GM23338 (cell line): ENCODE measurements around the gene PTCD2. TPM values are rescaled to one million over a fixed set of nuclear protein-coding genes. Genes with fewer than 3 reads are reported as not detected.

Experiments
- ATAC-seq: fragments of 200-7000 bp; cut with Tn5 transposase; 3 replicates; pipeline ENCODE4 v1.9.1; 2020
- DNase-seq: peaks from one replicate; pipeline ENCODE4 v3.0.0-alpha.2; 2015; ENCODE audit warnings: low spot score
- H2AFZ ChIP-seq: fragments of 200-600 bp; sonication (generic); 2 replicates; pipeline ENCODE4 v1.8.0; 2016; ENCODE audit warnings: antibody characterized with exemption, mild to moderate bottlenecking, moderate library complexity
- H3F3A ChIP-seq: fragments of 200-600 bp; sonication (generic); replicated peaks from 2 replicates; pipeline ENCODE4 v1.8.0; 2017; ENCODE audit warnings: antibody characterized with exemption, mixed run types, low read depth
- H3K27ac ChIP-seq: fragments of 200-600 bp; sonication (generic); 2 replicates; pipeline ENCODE4 v1.6.1; 2016; ENCODE audit warnings: low read depth
- H3K27me3 ChIP-seq: fragments of 200-600 bp; sonication (generic); 2 replicates; pipeline ENCODE4 v1.8.0; 2016; ENCODE audit warnings: mild to moderate bottlenecking, mixed run types, moderate library complexity; ENCODE audit not compliant: insufficient read depth
- H3K36me3 ChIP-seq: fragments of 200-600 bp; sonication (generic); 2 replicates; pipeline ENCODE4 v1.8.0; 2016; ENCODE audit warnings: mild to moderate bottlenecking; ENCODE audit not compliant: insufficient read depth
- H3K4me1 ChIP-seq: fragments of 200-600 bp; sonication (generic); 2 replicates; pipeline ENCODE4 v1.8.0; 2016; ENCODE audit warnings: mild to moderate bottlenecking, moderate library complexity; ENCODE audit not compliant: insufficient read depth
- H3K4me2 ChIP-seq: fragments of 200-600 bp; sonication (generic); 2 replicates; pipeline ENCODE4 v1.7.1; 2017; ENCODE audit warnings: mixed run types
- H3K4me3 ChIP-seq: fragments of 200-600 bp; sonication (generic); 2 replicates; pipeline ENCODE4 v1.6.1; 2016; ENCODE audit warnings: mixed run types
- H3K79me2 ChIP-seq: fragments of 200-600 bp; sonication (generic); replicated peaks from 2 replicates; pipeline ENCODE4 v1.8.0; 2017; ENCODE audit warnings: mild to moderate bottlenecking; ENCODE audit not compliant: insufficient read depth
- H3K9me2 ChIP-seq: fragments of 200-600 bp; sonication (generic); 2 replicates; pipeline ENCODE4 v1.8.0; 2017; ENCODE audit not compliant: insufficient read depth
- H4K20me1 ChIP-seq: fragments of 200-600 bp; sonication (generic); replicated peaks from 2 replicates; pipeline ENCODE4 v1.8.0; 2017; ENCODE audit warnings: mild to moderate bottlenecking; ENCODE audit not compliant: insufficient read depth
- H3K27ac Mint-ChIP-seq: 2 replicates; pipeline ENCODE4 v1.8.0; 2020; ENCODE audit warnings: inconsistent platforms, mild to moderate bottlenecking, moderate library complexity, mixed read lengths
- H3K27me3 Mint-ChIP-seq: 3 replicates; pipeline ENCODE4 v1.8.0; 2022; ENCODE audit warnings: low read depth, mild to moderate bottlenecking, moderate library complexity, mixed read lengths, inconsistent platforms; ENCODE audit not compliant: insufficient read depth, poor library complexity
- H3K36me3 Mint-ChIP-seq: 3 replicates; pipeline ENCODE4 v1.8.0; 2021; ENCODE audit warnings: low read depth, mild to moderate bottlenecking, inconsistent platforms, moderate library complexity, mixed read lengths
- H3K4me1 Mint-ChIP-seq: 3 replicates; pipeline ENCODE4 v1.8.0; 2020; ENCODE audit warnings: mild to moderate bottlenecking, inconsistent platforms, mixed read lengths
- H3K4me3 Mint-ChIP-seq: 3 replicates; pipeline ENCODE4 v1.8.0; 2021; ENCODE audit warnings: moderate library complexity, mild to moderate bottlenecking, inconsistent platforms, mixed read lengths
- H3K9me3 Mint-ChIP-seq: 3 replicates; pipeline ENCODE4 v1.8.0; 2020; ENCODE audit warnings: moderate library complexity, mild to moderate bottlenecking, inconsistent platforms, mixed read lengths
- CREB1 ChIP-seq: fragments of 250-450 bp; sonication (Bioruptor Pico); IDR thresholded peaks from 2 replicates; pipeline ENCODE4 v1.5.0; 2020; ENCODE audit warnings: low read depth, mild to moderate bottlenecking, moderate library complexity
- CTCF ChIP-seq, 2 experiments: fragments of 200-600 bp in 1 of 2; sonication (generic) in 1 of 2; conservative IDR thresholded peaks; 2 replicates each; pipeline versions ENCODE4 v1.5.1 to v1.6.1; 2016 to 2017; ENCODE audit warnings: antibody characterized with exemption in 2 of 2, low read depth in 2 of 2, mild to moderate bottlenecking in 2 of 2, moderate library complexity in 1 of 2
- ETS1 ChIP-seq: IDR thresholded peaks from 2 replicates; pipeline ENCODE4 v1.6.1; 2016; ENCODE audit warnings: antibody characterized with exemption
- EZH2 ChIP-seq: fragments of 200-600 bp; sonication (generic); IDR thresholded peaks from one replicate; pipeline ENCODE4 v1.8.0; 2017; ENCODE audit warnings: antibody characterized with exemption, mild to moderate bottlenecking, low read depth; ENCODE audit not compliant: unreplicated experiment
- EZH2phosphoT487 ChIP-seq: fragments of 200-600 bp; sonication (generic); IDR thresholded peaks from one replicate; pipeline ENCODE4 v1.8.1; 2018; ENCODE audit warnings: antibody characterized with exemption; ENCODE audit not compliant: unreplicated experiment
- JUNB ChIP-seq: IDR thresholded peaks from one replicate; pipeline ENCODE4 v1.6.1; 2016; ENCODE audit warnings: antibody characterized with exemption; ENCODE audit not compliant: unreplicated experiment
- NANOG ChIP-seq: IDR thresholded peaks from 2 replicates; pipeline ENCODE4 v1.6.1; 2016; ENCODE audit warnings: antibody characterized with exemption, borderline replicate concordance
- POLR2AphosphoS5 ChIP-seq: IDR thresholded peaks from 2 replicates; pipeline ENCODE4 v1.6.1; 2016; ENCODE audit warnings: antibody characterized with exemption, low read depth
- REST ChIP-seq: IDR thresholded peaks from one replicate; pipeline ENCODE4 v1.6.1; 2018; ENCODE audit warnings: antibody characterized with exemption; ENCODE audit not compliant: unreplicated experiment
- STAT1 ChIP-seq: IDR thresholded peaks from one replicate; pipeline ENCODE4 v1.6.1; 2016; ENCODE audit warnings: antibody characterized with exemption; ENCODE audit not compliant: unreplicated experiment
- ZNF331 ChIP-seq: fragments of 250-450 bp; sonication (Bioruptor Pico); IDR thresholded peaks from 2 replicates; pipeline ENCODE4 v1.5.0; 2020; ENCODE audit warnings: low read depth, mild to moderate bottlenecking, moderate library complexity
- ZNF462 ChIP-seq: fragments of 250-450 bp; sonication (Bioruptor Pico); IDR thresholded peaks from 2 replicates; pipeline ENCODE4 v1.5.0; 2020; ENCODE audit warnings: mild to moderate bottlenecking, moderate library complexity
- polyA plus RNA-seq: library from polyadenylated mRNA; unstranded; fragments of >200 nt; fragmentation: Nextera tagmentation; extraction: Ambion mirVana; gene quantifications from 2 replicates; pipeline ENCODE4 v1.2.1, GENCODE V29; 2016
- total RNA-seq: library from RNA; depleted of rRNA; stranded (reverse); fragments of >200 nt; shearing (Covaris generic); gene quantifications from 2 replicates; pipeline ENCODE4 v1.2.3, GENCODE V29; 2014

Gene PTCD2
- total and polyA plus RNA-seq, 2 experiments from 2014 or later, result 8.8 to 14.5 TPM

- TF ChIP-seq ETS1 (no peak), JUNB (no peak), CREB1 (no peak), POLR2AphosphoS5 (no peak), EZH2phosphoT487 (no peak)
Observed at GRCh38 chr5:72358925-72359324, 38.8 kb downstream of the PTCD2 start (continued).

GRCh38 chr5:72359886-72360285, 39.7 kb downstream of the PTCD2 start:
- Histone ChIP-seq H2AFZ (no peak overlapping the region), H3F3A (no peaks in the 10 kb centered on the region), H4K20me1 (no peaks in the 10 kb centered on the region), H3K4me3 (no peak overlapping the region), H3K4me2 (no peak overlapping the region), H3K27ac (no peak overlapping the region), H3K4me1 (peaks cover 14% of the 10 kb centered on the region), H3K36me3 (0 out of 2 replicates have a peak, but pooled peaks cover 5% of the 10 kb centered on the region), H3K27me3 (no peaks in the 10 kb centered on the region), H3K9me2 (peaks cover 7% of the 10 kb centered on the region; the same call in 1 of the 2 replicates), H3K79me2 (no peaks in the 10 kb centered on the region)
- DNase-seq (no peak), ATAC-seq (no peak)
- Mint-ChIP-seq H3K4me3 (no peak overlapping the region), H3K9me3 (no peaks in the 10 kb centered on the region), H3K4me1 (peaks cover 22% of the 10 kb centered on the region), H3K36me3 (peaks cover 34% of the 10 kb centered on the region), H3K27me3 (peaks cover 1% of the 10 kb centered on the region), H3K27ac (0 out of 2 replicates have a peak overlapping the region, but pooled peaks have one; percentile 14)
- TF ChIP-seq EZH2, result no peak
- no peak for TF ChIP-seq ZNF462 (CRISPR knock-in tag)
- no peak for TF ChIP-seq ZNF331 (CRISPR knock-in tag)
- TF ChIP-seq NANOG, result no peak
- no peak for TF ChIP-seq POLR2AphosphoS5
- no peak for TF ChIP-seq CREB1
- TF ChIP-seq ETS1, result no peak
- TF ChIP-seq STAT1, result no peak
- no peak for TF ChIP-seq REST
- TF ChIP-seq CTCF (conservative IDR thresholded peaks at IDR 0.05; ENCODE audit: low read depth in 2 of 2), result no peak
